Breast epithelium (tissue), 4 donors: ENCODE measurements around the gene CXCL12. TPM values are rescaled to one million over a fixed set of nuclear protein-coding genes. Genes with fewer than 3 reads are reported as not detected.
A peak's percentile ranks its signal among the peaks of the same experiment; 100 is the strongest.

Source experiments
- DNase-seq, 2 donors: peaks; one replicate each; pipeline ENCODE4 v3.0.0-alpha.2; 2019; ENCODE audit warnings: low spot score in 2 of 2
- H3K27ac ChIP-seq, 2 donors: fragments of 200-600 bp; sonication (generic) in 1 of 2; one replicate each; pipeline ENCODE4 v1.5.1; 2016 to 2019; ENCODE audit warnings: mild to moderate bottlenecking in 1 of 2
- H3K27me3 ChIP-seq, 2 donors: fragments of 200-600 bp; sonication (generic) in 1 of 2; one replicate each; pipeline versions ENCODE4 v1.5.1 to v1.6.0; 2017 to 2019; ENCODE audit warnings: control low read depth in 1 of 2, mild to moderate bottlenecking in 1 of 2
- H3K36me3 ChIP-seq: fragments of 200-600 bp; one replicate; pipeline ENCODE4 v1.5.1; 2019
- H3K4me1 ChIP-seq, 2 donors: fragments of 200-600 bp; sonication (generic); one replicate each; pipeline ENCODE4 v1.5.1; 2016 to 2019; ENCODE audit warnings: control low read depth in 1 of 2
- H3K4me3 ChIP-seq, 3 donors: fragments of 200-600 bp; sonication (generic); 1 replicate in 2 of 3; 2 replicates in 1 of 3; pipeline ENCODE4 v1.5.1; 2016 to 2019; ENCODE audit warnings: mild to moderate bottlenecking in 3 of 3, moderate library complexity in 2 of 3
- H3K9me3 ChIP-seq, 2 donors: fragments of 200-600 bp; sonication (generic) in 1 of 2; one replicate each; pipeline ENCODE4 v1.5.1; 2016 to 2019; ENCODE audit warnings: control low read depth in 1 of 2
- POLR2A ChIP-seq: fragments of 450-650 bp; IDR thresholded peaks from one replicate; pipeline ENCODE4 v1.6.1; 2016; ENCODE audit warnings: antibody characterized with exemption, mild to moderate bottlenecking, moderate library complexity
- POLR2AphosphoS5 ChIP-seq, 3 donors: sonication (generic); formaldehyde crosslinking; IDR thresholded peaks; one replicate each; pipeline ENCODE4 v1.6.1; 2017; ENCODE audit warnings: antibody characterized with exemption in 3 of 3
- intact Hi-C: fragments of 100-400 bp; cut with DNase I; formaldehyde crosslinking; loops from one replicate; pipeline ENCODE4 v1.15.1; 2023; ENCODE audit warnings: low total_unique reads
- total RNA-seq, 3 donors: library from RNA; depleted of rRNA; stranded (reverse); fragments of >200 nt; gene quantifications; one replicate each; pipeline ENCODE4 v1.1.0, GENCODE V29; 2016
- TF ChIP-seq, protein P1 (sequence below), 3 donors: fragments of 450-650 bp; IDR thresholded peaks; one replicate each; pipeline ENCODE4 v1.5.1; 2016 to 2017; ENCODE audit warnings: antibody characterized with exemption in 3 of 3, mild to moderate bottlenecking in 3 of 3, moderate library complexity in 3 of 3

Gene CXCL12
- total RNA-seq, 3 donors from 2014 or later: 66.4 to 164 (median 103) TPM

DNA sequence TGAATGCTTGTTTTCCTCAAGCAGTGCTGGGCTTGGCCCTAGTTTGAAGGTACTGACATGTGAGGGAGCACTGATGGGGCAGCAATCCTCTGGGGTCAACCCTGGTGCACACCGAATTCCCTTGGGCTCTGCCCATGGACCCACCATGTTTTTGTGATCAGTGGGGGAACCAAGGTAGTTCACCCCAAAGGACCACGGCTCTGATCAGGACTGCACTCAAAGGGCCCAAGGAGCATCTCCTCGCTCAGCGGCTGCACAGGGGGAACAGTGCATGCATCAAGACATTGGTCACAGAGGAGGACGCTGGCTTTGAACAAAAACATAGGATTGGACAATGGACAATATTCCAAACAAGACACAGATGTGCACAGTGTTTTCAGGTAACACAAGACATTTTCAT is 12.7 kb downstream of the CXCL12 start:
- Histone ChIP-seq H3K4me3 (no peak overlapping the region), H3K4me1 (no peaks in the 10 kb centered on the region), H3K9me3 (no peaks in the 10 kb centered on the region), H3K36me3 (no peaks in the 10 kb centered on the region), H3K27me3 (no peaks in the 10 kb centered on the region), H3K27ac (peak overlapping the region in 1 of 2 donors; percentile 61)
- intact Hi-C loops: no loop called here
- DNase-seq: no peak
- no peak for TF ChIP-seq POLR2AphosphoS5 (IDR thresholded peaks at IDR 0.05)
- no peak for TF ChIP-seq POLR2A
- TF ChIP-seq, protein P1, sequence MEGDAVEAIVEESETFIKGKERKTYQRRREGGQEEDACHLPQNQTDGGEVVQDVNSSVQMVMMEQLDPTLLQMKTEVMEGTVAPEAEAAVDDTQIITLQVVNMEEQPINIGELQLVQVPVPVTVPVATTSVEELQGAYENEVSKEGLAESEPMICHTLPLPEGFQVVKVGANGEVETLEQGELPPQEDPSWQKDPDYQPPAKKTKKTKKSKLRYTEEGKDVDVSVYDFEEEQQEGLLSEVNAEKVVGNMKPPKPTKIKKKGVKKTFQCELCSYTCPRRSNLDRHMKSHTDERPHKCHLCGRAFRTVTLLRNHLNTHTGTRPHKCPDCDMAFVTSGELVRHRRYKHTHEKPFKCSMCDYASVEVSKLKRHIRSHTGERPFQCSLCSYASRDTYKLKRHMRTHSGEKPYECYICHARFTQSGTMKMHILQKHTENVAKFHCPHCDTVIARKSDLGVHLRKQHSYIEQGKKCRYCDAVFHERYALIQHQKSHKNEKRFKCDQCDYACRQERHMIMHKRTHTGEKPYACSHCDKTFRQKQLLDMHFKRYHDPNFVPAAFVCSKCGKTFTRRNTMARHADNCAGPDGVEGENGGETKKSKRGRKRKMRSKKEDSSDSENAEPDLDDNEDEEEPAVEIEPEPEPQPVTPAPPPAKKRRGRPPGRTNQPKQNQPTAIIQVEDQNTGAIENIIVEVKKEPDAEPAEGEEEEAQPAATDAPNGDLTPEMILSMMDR (IDR thresholded peaks at IDR 0.05): no peak

- no peaks in the 10 kb centered on the region for H3K4me1 ChIP-seq
- H3K9me3 ChIP-seq: no peaks in the 10 kb centered on the region
- H3K36me3 ChIP-seq: no peaks in the 10 kb centered on the region
- intact Hi-C loops: no loop called here
- H3K27ac ChIP-seq: peak overlapping the region in 1 of 2 donors; percentile 43
- H3K4me3 ChIP-seq: no peak overlapping the region
- H3K27me3 ChIP-seq: no peaks in the 10 kb centered on the region
- DNase-seq: no peak
- TF ChIP-seq POLR2AphosphoS5 (IDR thresholded peaks at IDR 0.05) (no peak), POLR2A (no peak)
- TF ChIP-seq, protein P1 (IDR thresholded peaks at IDR 0.05): no peak
These were observed 14.1 kb downstream of the CXCL12 start for GRCh38 chr10:44370731-44371248.

DNA sequence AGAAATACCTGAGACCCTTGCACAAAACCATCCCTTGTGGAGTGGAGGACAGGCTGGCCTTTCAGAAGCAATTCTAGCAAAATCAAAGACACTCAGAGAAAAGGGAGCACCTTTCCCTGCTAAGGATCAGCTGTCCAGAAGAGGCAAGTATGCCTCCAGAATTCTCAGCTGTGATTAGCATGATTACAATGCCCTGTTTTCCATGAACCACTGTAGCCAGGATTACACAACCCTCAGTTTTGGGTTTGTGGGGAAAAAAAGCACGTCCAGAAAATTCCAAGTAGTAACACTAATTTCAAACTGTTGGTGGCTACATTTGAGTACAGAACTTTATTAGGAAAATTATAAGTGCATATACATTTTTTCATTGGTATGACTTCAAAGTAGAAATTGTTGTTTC is 15.0 kb downstream of the CXCL12 start:
- TF ChIP-seq, protein P1 (IDR thresholded peaks at IDR 0.05): no peak
- TF ChIP-seq POLR2AphosphoS5 (IDR thresholded peaks at IDR 0.05) (no peak), POLR2A (no peak)
- Histone ChIP-seq H3K4me1 (no peaks in the 10 kb centered on the region), H3K9me3 (no peaks in the 10 kb centered on the region), H3K4me3 (no peak overlapping the region), H3K36me3 (no peaks in the 10 kb centered on the region), H3K27me3 (no peaks in the 10 kb centered on the region), H3K27ac (peak overlapping the region in 1 of 2 donors; percentile 10)
- no peak for DNase-seq
- intact Hi-C loops: no loop called here

DNA sequence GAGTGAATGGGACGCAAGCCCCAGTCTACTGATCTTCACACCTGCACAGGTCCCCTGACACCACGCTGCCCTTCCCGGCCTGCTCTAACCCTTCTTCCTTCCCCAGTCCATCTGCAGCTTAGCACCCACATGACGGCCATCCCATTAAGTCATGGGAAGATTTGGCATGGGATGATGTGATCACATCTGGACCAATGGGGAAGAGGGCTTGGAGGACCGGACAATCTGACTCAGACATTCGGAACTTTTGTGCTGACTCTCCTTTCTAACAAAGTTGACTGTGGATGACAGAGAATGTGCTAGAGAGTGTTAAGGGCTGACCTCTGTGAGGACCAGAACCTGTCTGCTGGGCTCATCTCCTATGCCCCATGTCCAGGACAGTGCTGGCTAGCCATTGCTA is 15.6 kb downstream of the CXCL12 start:
- DNase-seq: no peak
- TF ChIP-seq, protein P1 (IDR thresholded peaks at IDR 0.05): no peak
- no peak for TF ChIP-seq POLR2A
- no peak for TF ChIP-seq POLR2AphosphoS5 (IDR thresholded peaks at IDR 0.05)
- Histone ChIP-seq H3K4me3 (no peak overlapping the region), H3K4me1 (no peaks in the 10 kb centered on the region), H3K27me3 (no peaks in the 10 kb centered on the region), H3K36me3 (no peaks in the 10 kb centered on the region), H3K27ac (peak overlapping the region in 1 of 2 donors; percentile 10), H3K9me3 (no peaks in the 10 kb centered on the region)
- intact Hi-C loops: no loop called here

GRCh38 chr10:44368637-44369036 is 16.3 kb downstream of the CXCL12 start:
- Histone ChIP-seq H3K27me3 (no peaks in the 10 kb centered on the region), H3K4me1 (no peaks in the 10 kb centered on the region), H3K36me3 (no peaks in the 10 kb centered on the region), H3K4me3 (no peak overlapping the region), H3K9me3 (no peaks in the 10 kb centered on the region), H3K27ac (no peak overlapping the region)
- intact Hi-C loops: no loop called here
- DNase-seq: no peak
- no peak for TF ChIP-seq POLR2A
